Chondrocyte (in vitro differentiated cells): ENCODE data around the gene KIFC3. TPM values are rescaled to one million over a fixed set of nuclear protein-coding genes. Genes with fewer than 3 reads are reported as not detected.

ENCODE experiments used
- DNase-seq: peaks from one replicate; pipeline ENCODE4 v3.0.0; 2021; ENCODE audit warnings: mixed read lengths, low spot score
- H3K27ac Mint-ChIP-seq: one replicate; pipeline ENCODE4 v1.8.0; 2021; ENCODE audit warnings: mild to moderate bottlenecking, moderate library complexity, mixed read lengths; ENCODE audit not compliant: unreplicated experiment
- H3K27me3 Mint-ChIP-seq: 2 replicates; pipeline ENCODE4 v1.8.0; 2021; ENCODE audit warnings: low read depth, mixed read lengths
- H3K36me3 Mint-ChIP-seq: 2 replicates; pipeline ENCODE4 v1.8.0; 2021; ENCODE audit warnings: low read depth, mixed read lengths
- H3K4me1 Mint-ChIP-seq: 2 replicates; pipeline ENCODE4 v1.8.0; 2021; ENCODE audit warnings: low read depth, mild to moderate bottlenecking, mixed read lengths
- H3K4me3 Mint-ChIP-seq: one replicate; pipeline ENCODE4 v1.8.0; 2021; ENCODE audit warnings: mild to moderate bottlenecking, moderate library complexity, mixed read lengths; ENCODE audit not compliant: unreplicated experiment
- H3K9me3 Mint-ChIP-seq: 2 replicates; pipeline ENCODE4 v1.8.0; 2021; ENCODE audit warnings: low read depth, mixed read lengths
- CTCF ChIP-seq: fragments of 200-600 bp; sonication (generic); IDR thresholded peaks from 2 replicates; pipeline ENCODE4 v1.5.0; 2021; ENCODE audit warnings: antibody characterized with exemption, mild to moderate bottlenecking, moderate library complexity
- total RNA-seq: library from RNA; stranded (reverse); gene quantifications from 3 replicates; pipeline ENCODE4 v1.2.1, GENCODE V29; 2021

KIFC3 gene
- total RNA-seq, 1 donor from 2014 or later = 75.6 TPM

GRCh38 chr16:57787519-57787905 is 14.8 kb downstream of the KIFC3 start:
- Mint-ChIP-seq H3K27me3 (no peaks in the 10 kb centered on the region), H3K4me3 (no peak overlapping the region), H3K9me3 (no peaks in the 10 kb centered on the region), H3K36me3 (peaks cover 24% of the 10 kb centered on the region), H3K27ac (peak overlapping the region; percentile 42), H3K4me1 (peaks cover 30% of the 10 kb centered on the region)
- no peak for DNase-seq
- no peak for TF ChIP-seq CTCF

- Mint-ChIP-seq H3K36me3 (peaks cover 22% of the 10 kb centered on the region), H3K27ac (no peak overlapping the region), H3K9me3 (no peaks in the 10 kb centered on the region), H3K4me3 (no peak overlapping the region), H3K27me3 (no peaks in the 10 kb centered on the region), H3K4me1 (peaks cover 31% of the 10 kb centered on the region)
- DNase-seq = no peak
- no peak for TF ChIP-seq CTCF
Measured at GRCh38 chr16:57786632-57787518, 15.4 kb downstream of the KIFC3 start.

- Mint-ChIP-seq H3K27me3 (no peaks in the 10 kb centered on the region), H3K4me3 (no peak overlapping the region), H3K27ac (no peak overlapping the region), H3K36me3 (peaks cover 23% of the 10 kb centered on the region), H3K9me3 (no peaks in the 10 kb centered on the region), H3K4me1 (peaks cover 30% of the 10 kb centered on the region)
- no peak for TF ChIP-seq CTCF
- DNase-seq = no peak
Measured at GRCh38 chr16:57785924-57786323, 16.4 kb downstream of the KIFC3 start.

- H3K36me3 Mint-ChIP-seq = peaks cover 24% of the 10 kb centered on the region
- H3K4me1 Mint-ChIP-seq = peaks cover 25% of the 10 kb centered on the region
- no peaks in the 10 kb centered on the region for H3K27me3 Mint-ChIP-seq
- H3K9me3 Mint-ChIP-seq = no peaks in the 10 kb centered on the region
- no peak overlapping the region for H3K27ac Mint-ChIP-seq
- no peak for DNase-seq
- H3K4me3 Mint-ChIP-seq = no peak overlapping the region
- no peak for TF ChIP-seq CTCF
Measured at GRCh38 chr16:57785385-57785784, 16.9 kb downstream of the KIFC3 start.

- H3K36me3 Mint-ChIP-seq = peaks cover 25% of the 10 kb centered on the region
- H3K27ac Mint-ChIP-seq = no peak overlapping the region
- no peak for DNase-seq
- H3K4me3 Mint-ChIP-seq = no peak overlapping the region
- H3K27me3 Mint-ChIP-seq = no peaks in the 10 kb centered on the region
- H3K9me3 Mint-ChIP-seq = no peaks in the 10 kb centered on the region
- H3K4me1 Mint-ChIP-seq = peaks cover 24% of the 10 kb centered on the region
- no peak for TF ChIP-seq CTCF
Measured at GRCh38 chr16:57784334-57784733, 18.0 kb downstream of the KIFC3 start.
